HL-60 (cell line): ENCODE results near the gene ATG2B.

Experiments
- DNase-seq, 2 experiments: peaks; one replicate each; pipeline ENCODE4 v3.0.0-alpha.2; 2010 to 2020; ENCODE audit warnings: low read depth in 1 of 2, low spot score in 1 of 2
- H3K27ac ChIP-seq: fragments of 250-450 bp; sonication (Bioruptor Pico); replicated peaks from 2 replicates; pipeline ENCODE4 v1.5.1; 2020; ENCODE audit warnings: mild to moderate bottlenecking, moderate library complexity
- H3K27me3 ChIP-seq: fragments of 250-450 bp; sonication (Bioruptor Pico); 2 replicates; pipeline ENCODE4 v1.5.1; 2021; ENCODE audit warnings: mild to moderate bottlenecking, moderate library complexity; ENCODE audit not compliant: insufficient read depth, poor library complexity, severe bottlenecking
- H3K4me3 ChIP-seq: replicated peaks from 2 replicates; pipeline ENCODE4 v1.5.1; 2011; ENCODE audit warnings: mild to moderate bottlenecking, control low read depth, low read length; ENCODE audit not compliant: insufficient read depth
- GABPA ChIP-seq: IDR thresholded peaks from 2 replicates; pipeline ENCODE4 v1.6.1; 2012; ENCODE audit warnings: low read depth
- POLR2AphosphoS5 ChIP-seq: IDR thresholded peaks from 2 replicates; pipeline ENCODE4 v1.6.1; 2012; ENCODE audit warnings: low read depth
- SPI1 ChIP-seq: IDR thresholded peaks from 2 replicates; pipeline ENCODE4 v1.6.1; 2012; ENCODE audit warnings: low read depth, mild to moderate bottlenecking, borderline replicate concordance
- TF ChIP-seq, protein P1 (sequence below): IDR thresholded peaks from 2 replicates; pipeline ENCODE4 v1.6.1; 2012; ENCODE audit warnings: low read depth; ENCODE audit not compliant: insufficient replicate concordance
- TF ChIP-seq, protein P2 (sequence below): IDR thresholded peaks from one replicate; pipeline ENCODE4 v1.5.1; 2011; ENCODE audit warnings: low read length, control low read depth, inconsistent platforms; ENCODE audit not compliant: insufficient read depth

Gene ATG2B

DNA sequence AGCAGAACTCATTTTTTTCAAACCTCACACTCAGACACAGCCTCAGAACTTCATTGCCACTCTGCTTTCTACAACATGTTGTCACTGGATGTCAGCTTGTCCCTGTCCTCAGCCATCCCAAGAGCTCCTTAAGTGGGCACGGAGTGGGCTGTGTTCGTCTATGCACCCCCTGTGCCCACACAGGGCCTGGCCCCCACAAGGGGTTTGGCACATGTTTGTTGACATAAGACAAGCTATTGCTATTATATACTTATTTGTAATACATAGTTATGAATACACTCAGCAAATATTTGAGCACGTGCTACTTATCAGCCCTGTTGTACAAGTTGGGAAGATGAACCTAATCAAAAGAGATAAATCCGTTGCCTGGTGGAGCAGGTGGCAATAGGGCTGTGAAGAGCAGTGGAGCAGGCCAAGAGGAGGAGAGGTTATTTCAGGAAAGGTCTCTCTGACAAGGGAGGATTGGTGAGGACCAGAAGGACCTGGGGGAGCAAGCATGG, 111.4 kb downstream of the ATG2B start:
- Histone ChIP-seq H3K27me3 (no peaks in the 10 kb centered on the region), H3K27ac (no peak overlapping the region), H3K4me3 (no peak overlapping the region)
- DNase-seq: no peak
- no peak for TF ChIP-seq GABPA
- TF ChIP-seq, protein P1, sequence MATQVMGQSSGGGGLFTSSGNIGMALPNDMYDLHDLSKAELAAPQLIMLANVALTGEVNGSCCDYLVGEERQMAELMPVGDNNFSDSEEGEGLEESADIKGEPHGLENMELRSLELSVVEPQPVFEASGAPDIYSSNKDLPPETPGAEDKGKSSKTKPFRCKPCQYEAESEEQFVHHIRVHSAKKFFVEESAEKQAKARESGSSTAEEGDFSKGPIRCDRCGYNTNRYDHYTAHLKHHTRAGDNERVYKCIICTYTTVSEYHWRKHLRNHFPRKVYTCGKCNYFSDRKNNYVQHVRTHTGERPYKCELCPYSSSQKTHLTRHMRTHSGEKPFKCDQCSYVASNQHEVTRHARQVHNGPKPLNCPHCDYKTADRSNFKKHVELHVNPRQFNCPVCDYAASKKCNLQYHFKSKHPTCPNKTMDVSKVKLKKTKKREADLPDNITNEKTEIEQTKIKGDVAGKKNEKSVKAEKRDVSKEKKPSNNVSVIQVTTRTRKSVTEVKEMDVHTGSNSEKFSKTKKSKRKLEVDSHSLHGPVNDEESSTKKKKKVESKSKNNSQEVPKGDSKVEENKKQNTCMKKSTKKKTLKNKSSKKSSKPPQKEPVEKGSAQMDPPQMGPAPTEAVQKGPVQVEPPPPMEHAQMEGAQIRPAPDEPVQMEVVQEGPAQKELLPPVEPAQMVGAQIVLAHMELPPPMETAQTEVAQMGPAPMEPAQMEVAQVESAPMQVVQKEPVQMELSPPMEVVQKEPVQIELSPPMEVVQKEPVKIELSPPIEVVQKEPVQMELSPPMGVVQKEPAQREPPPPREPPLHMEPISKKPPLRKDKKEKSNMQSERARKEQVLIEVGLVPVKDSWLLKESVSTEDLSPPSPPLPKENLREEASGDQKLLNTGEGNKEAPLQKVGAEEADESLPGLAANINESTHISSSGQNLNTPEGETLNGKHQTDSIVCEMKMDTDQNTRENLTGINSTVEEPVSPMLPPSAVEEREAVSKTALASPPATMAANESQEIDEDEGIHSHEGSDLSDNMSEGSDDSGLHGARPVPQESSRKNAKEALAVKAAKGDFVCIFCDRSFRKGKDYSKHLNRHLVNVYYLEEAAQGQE: no peak
- no peak for TF ChIP-seq SPI1
- TF ChIP-seq, protein P2, sequence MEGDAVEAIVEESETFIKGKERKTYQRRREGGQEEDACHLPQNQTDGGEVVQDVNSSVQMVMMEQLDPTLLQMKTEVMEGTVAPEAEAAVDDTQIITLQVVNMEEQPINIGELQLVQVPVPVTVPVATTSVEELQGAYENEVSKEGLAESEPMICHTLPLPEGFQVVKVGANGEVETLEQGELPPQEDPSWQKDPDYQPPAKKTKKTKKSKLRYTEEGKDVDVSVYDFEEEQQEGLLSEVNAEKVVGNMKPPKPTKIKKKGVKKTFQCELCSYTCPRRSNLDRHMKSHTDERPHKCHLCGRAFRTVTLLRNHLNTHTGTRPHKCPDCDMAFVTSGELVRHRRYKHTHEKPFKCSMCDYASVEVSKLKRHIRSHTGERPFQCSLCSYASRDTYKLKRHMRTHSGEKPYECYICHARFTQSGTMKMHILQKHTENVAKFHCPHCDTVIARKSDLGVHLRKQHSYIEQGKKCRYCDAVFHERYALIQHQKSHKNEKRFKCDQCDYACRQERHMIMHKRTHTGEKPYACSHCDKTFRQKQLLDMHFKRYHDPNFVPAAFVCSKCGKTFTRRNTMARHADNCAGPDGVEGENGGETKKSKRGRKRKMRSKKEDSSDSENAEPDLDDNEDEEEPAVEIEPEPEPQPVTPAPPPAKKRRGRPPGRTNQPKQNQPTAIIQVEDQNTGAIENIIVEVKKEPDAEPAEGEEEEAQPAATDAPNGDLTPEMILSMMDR: no peak
- TF ChIP-seq POLR2AphosphoS5: no peak

DNA sequence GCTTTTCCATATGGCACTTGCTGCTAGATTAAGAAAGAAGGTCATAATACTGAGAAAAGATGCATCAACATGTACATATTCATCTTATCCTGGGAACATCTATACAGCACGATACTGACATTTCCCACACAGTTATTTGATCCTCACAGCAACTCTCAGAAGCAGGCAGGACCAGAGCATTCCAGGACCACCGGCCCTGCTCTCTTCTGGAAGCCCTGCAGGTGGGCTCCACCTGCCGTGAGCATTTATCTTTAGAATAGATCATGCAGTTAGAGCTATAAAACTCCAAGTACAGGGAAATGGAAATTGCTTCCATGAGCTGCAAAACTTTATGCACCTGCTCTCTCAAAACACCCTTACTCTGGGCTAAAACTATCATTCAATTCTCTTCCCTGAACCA, 112.7 kb downstream of the ATG2B start:
- Histone ChIP-seq H3K27ac (no peak overlapping the region), H3K27me3 (no peaks in the 10 kb centered on the region), H3K4me3 (no peak overlapping the region)
- no peak for DNase-seq
- TF ChIP-seq GABPA: no peak
- TF ChIP-seq SPI1: no peak
- TF ChIP-seq, protein P2: no peak
- no peak for TF ChIP-seq POLR2AphosphoS5
- TF ChIP-seq, protein P1: no peak

DNA sequence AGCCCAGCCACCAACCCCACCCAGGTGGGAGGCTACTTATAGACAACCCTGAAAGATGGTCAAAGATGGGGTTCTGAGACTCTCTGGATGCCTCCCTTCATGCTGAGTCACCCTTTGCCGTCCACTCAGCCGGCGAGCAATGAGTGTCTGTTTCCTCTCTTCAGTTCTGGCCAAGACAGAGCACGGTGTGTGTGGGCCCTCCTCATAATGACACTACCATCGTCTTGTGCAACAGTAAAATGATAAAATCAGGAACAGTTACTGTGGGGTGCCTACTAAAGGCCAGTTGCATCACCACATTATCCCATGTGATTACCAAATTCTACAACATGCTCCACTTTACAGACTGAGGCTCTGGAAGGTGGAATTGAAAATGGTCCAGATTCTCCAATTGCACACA, 114.1 kb downstream of the ATG2B start:
- Histone ChIP-seq H3K27ac (no peak overlapping the region), H3K4me3 (no peak overlapping the region), H3K27me3 (no peaks in the 10 kb centered on the region)
- DNase-seq: peak; percentile 77 to 82
- TF ChIP-seq, protein P1: no peak
- TF ChIP-seq SPI1: no peak
- TF ChIP-seq, protein P2: no peak
- no peak for TF ChIP-seq GABPA
- TF ChIP-seq POLR2AphosphoS5: no peak
